PC-3 (cell line): Measurements from ENCODE around the gene ZNF354C. TPM values are rescaled to one million over a fixed set of nuclear protein-coding genes. Genes with fewer than 3 reads are reported as not detected.

ENCODE experiments used
- ATAC-seq: fragments of 200-7000 bp; cut with Tn5 transposase; 2 replicates; pipeline ENCODE4 v1.9.1; 2020; ENCODE audit warnings: mild to moderate bottlenecking, moderate library complexity
- BruUV-seq: library from RNA; stranded (reverse); fragments of 400-500 nt; replicated peaks from 2 replicates; lab custom pipeline; 2021; lab: Mats Ljungman, UMichigan
- CTCF ChIA-PET: fragments of 300-600 bp; sonication (Branson Sonifier 250); formaldehyde crosslinking; loops from one replicate; lab custom pipeline; 2022; ENCODE audit warnings: antibody characterized with exemption; lab: Charles Lee
- POLR2A ChIA-PET: fragments of 300-600 bp; sonication (Branson Sonifier 250); formaldehyde crosslinking; loops from one replicate; lab custom pipeline; 2022; ENCODE audit warnings: antibody characterized with exemption; ENCODE audit not compliant: unreplicated experiment; lab: Charles Lee
- DNase-seq: peaks from one replicate; pipeline ENCODE4 v3.0.0-alpha.2; 2015
- H2AFZ ChIP-seq: fragments of 300-600 bp; sonication (generic); 2 replicates; pipeline ENCODE4 v1.6.0; 2016; ENCODE audit warnings: antibody characterized with exemption, low read length
- H3F3A ChIP-seq: fragments of 300-600 bp; sonication (generic); one replicate; pipeline ENCODE4 v1.6.0; 2017; ENCODE audit warnings: antibody characterized with exemption, low read length, control low read depth, mild to moderate bottlenecking; ENCODE audit not compliant: unreplicated experiment
- H3K27ac ChIP-seq: fragments of 300-600 bp; sonication (generic); 2 replicates; pipeline ENCODE4 v1.5.1; 2016; ENCODE audit warnings: mild to moderate bottlenecking, low read length
- H3K27me3 ChIP-seq: fragments of 300-600 bp; sonication (generic); 2 replicates; pipeline ENCODE4 v1.6.1; 2016; ENCODE audit warnings: low read length, mixed read lengths
- H3K36me3 ChIP-seq: fragments of 300-600 bp; sonication (generic); 2 replicates; pipeline ENCODE4 v1.6.1; 2016; ENCODE audit warnings: low read depth, mixed run types, low read length, mixed read lengths
- H3K4me1 ChIP-seq: fragments of 300-600 bp; sonication (generic); 2 replicates; pipeline ENCODE4 v1.5.1; 2016; ENCODE audit warnings: low read length; ENCODE audit not compliant: insufficient read depth
- H3K4me2 ChIP-seq: fragments of 300-600 bp; sonication (generic); 2 replicates; pipeline ENCODE4 v1.6.0; 2016; ENCODE audit warnings: low read length
- H3K4me3 ChIP-seq: fragments of 300-600 bp; sonication (generic); 2 replicates; pipeline ENCODE4 v1.5.1; 2016; ENCODE audit warnings: mild to moderate bottlenecking, low read length, mixed read lengths
- H3K79me2 ChIP-seq: fragments of 300-600 bp; sonication (generic); 2 replicates; pipeline ENCODE4 v1.6.1; 2017; ENCODE audit warnings: low read length, mixed read lengths
- H3K9ac ChIP-seq: fragments of 300-600 bp; sonication (generic); 2 replicates; pipeline ENCODE4 v1.6.0; 2016; ENCODE audit warnings: mild to moderate bottlenecking, low read length
- H3K9me2 ChIP-seq: fragments of 300-600 bp; sonication (generic); replicated peaks from 2 replicates; pipeline ENCODE4 v1.6.1; 2016; ENCODE audit warnings: mixed run types, low read length, mixed read lengths
- H3K9me3 ChIP-seq: fragments of 300-600 bp; sonication (generic); 2 replicates; pipeline ENCODE4 v1.6.1; 2016; ENCODE audit warnings: low read length, mixed read lengths
- H4K20me1 ChIP-seq: fragments of 300-600 bp; sonication (generic); 2 replicates; pipeline ENCODE4 v1.6.1; 2016; ENCODE audit warnings: low read length, mixed read lengths
- EZH2 ChIP-seq: fragments of 300-600 bp; sonication (generic); IDR thresholded peaks from one replicate; pipeline ENCODE4 v1.6.1; 2017; ENCODE audit warnings: antibody characterized with exemption, mild to moderate bottlenecking, low read length; ENCODE audit not compliant: unreplicated experiment
- EZH2phosphoT487 ChIP-seq: fragments of 300-600 bp; sonication (generic); IDR thresholded peaks from 2 replicates; pipeline ENCODE4 v1.6.1; 2018; ENCODE audit warnings: mild to moderate bottlenecking, antibody characterized with exemption, low read length, borderline replicate concordance
- intact Hi-C: fragments of 100-400 bp; cut with micrococcal nuclease; formaldehyde crosslinking; loops from 2 replicates; pipeline ENCODE4 v1.9.0; 2023
- total RNA-seq: library from RNA; depleted of rRNA; stranded (reverse); fragments of >200 nt; gene quantifications from 2 replicates; pipeline ENCODE4 v1.2.3, GENCODE V29; 2014
- TF ChIP-seq, protein P1 (sequence below): fragments of 300-600 bp; sonication (generic); conservative IDR thresholded peaks from 2 replicates; pipeline ENCODE4 v1.5.1; 2017; ENCODE audit warnings: antibody characterized with exemption, low read depth, mild to moderate bottlenecking, low read length

Gene ZNF354C
- total RNA-seq, 1 experiment from 2014 or later, result not detected

DNA sequence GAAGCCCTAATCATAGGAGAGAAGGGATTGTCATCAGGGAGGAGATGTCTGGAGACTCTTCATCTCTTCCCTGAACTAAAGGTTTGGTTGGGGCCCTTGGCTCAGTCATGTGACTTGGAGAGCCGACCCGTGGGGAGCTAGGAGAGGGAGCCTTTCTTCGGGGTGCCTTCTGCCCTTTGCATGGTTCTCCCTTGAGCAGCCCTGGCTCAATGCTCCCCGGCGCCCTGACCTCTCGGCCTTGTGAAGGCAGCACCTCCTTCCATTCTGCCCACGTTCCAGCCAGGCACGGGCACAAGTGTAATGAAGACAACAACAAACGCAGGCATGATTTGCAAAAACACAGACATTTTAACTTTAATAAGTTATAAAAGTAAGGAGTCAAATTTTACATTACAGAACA lies 50.4 kb downstream of the ZNF354C start:
- ATAC-seq (no peak), DNase-seq (no peak)
- H2AFZ ChIP-seq, result no peak overlapping the region
- no peak overlapping the region for H3K4me3 ChIP-seq
- no TSS peak for BruUV-seq
- H3K27me3 ChIP-seq, result no peaks in the 10 kb centered on the region
- TF ChIP-seq EZH2phosphoT487, result no peak
- TF ChIP-seq, protein P1, sequence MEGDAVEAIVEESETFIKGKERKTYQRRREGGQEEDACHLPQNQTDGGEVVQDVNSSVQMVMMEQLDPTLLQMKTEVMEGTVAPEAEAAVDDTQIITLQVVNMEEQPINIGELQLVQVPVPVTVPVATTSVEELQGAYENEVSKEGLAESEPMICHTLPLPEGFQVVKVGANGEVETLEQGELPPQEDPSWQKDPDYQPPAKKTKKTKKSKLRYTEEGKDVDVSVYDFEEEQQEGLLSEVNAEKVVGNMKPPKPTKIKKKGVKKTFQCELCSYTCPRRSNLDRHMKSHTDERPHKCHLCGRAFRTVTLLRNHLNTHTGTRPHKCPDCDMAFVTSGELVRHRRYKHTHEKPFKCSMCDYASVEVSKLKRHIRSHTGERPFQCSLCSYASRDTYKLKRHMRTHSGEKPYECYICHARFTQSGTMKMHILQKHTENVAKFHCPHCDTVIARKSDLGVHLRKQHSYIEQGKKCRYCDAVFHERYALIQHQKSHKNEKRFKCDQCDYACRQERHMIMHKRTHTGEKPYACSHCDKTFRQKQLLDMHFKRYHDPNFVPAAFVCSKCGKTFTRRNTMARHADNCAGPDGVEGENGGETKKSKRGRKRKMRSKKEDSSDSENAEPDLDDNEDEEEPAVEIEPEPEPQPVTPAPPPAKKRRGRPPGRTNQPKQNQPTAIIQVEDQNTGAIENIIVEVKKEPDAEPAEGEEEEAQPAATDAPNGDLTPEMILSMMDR, result no peak
- H3K36me3 ChIP-seq, result no peaks in the 10 kb centered on the region
- H4K20me1 ChIP-seq, result no peaks in the 10 kb centered on the region
- POLR2A ChIA-PET, result no interaction called here
- CTCF ChIA-PET, result no interaction called here
- H3K79me2 ChIP-seq, result no peaks in the 10 kb centered on the region
- H3K9me3 ChIP-seq, result no peaks in the 10 kb centered on the region
- H3K4me1 ChIP-seq, result no peaks in the 10 kb centered on the region
- no peak overlapping the region for H3K27ac ChIP-seq
- H3K4me2 ChIP-seq, result no peak overlapping the region
- intact Hi-C loops, result no loop called here
- H3F3A ChIP-seq, result no peaks in the 10 kb centered on the region
- H3K9ac ChIP-seq, result no peak overlapping the region
- H3K9me2 ChIP-seq, result no peaks in the 10 kb centered on the region

DNA sequence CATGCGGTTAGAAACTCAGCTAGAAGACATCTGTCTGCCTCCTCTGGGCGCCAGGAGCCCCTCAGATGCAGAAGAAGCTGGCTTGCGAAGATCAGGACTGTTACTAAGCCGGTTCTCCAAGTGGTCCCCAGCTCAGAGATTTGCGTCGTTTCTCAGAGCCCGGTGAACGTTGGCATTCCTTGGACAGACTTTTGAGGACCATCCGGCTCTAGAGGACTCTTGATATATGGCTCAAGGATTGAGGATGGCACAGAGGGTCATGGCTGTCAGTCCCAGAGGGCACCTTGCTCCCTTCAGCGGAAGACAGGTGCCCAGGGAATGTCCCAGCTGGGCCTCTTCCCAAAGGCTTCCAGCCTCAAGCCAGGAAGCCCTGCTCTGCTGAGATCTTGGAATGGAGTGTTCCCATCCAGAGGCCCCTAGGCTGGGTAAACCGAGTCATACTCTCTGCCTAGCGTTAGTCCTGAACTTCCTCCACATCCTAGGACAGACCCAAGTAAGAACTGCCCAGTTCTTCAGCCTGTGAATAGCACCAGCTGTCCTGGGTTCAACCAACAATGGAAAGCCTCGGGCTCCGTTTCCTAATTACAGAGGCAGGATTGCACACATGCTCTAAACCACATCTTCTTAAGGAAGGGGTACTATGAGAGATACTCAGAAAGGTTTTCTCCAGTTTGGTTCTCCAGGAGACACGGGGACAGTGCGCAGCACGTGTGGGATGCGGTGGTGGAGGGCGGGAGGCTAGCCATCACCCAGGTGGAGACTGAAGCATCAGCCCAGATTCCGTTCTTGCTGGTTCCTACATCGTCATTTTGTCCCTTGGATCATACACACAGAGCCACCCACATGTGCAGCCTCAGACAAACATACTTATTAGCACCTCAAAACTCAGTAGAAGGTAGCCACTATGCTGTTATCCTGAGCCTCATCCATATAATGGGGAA lies 51.4 kb downstream of the ZNF354C start:
- H4K20me1 ChIP-seq, result no peaks in the 10 kb centered on the region
- H3K9ac ChIP-seq, result no peak overlapping the region
- H3K4me2 ChIP-seq, result no peak overlapping the region
- no peaks in the 10 kb centered on the region for H3K4me1 ChIP-seq
- ChIA-PET POLR2A (no interaction called here), CTCF (no interaction called here)
- H3F3A ChIP-seq, result no peaks in the 10 kb centered on the region
- intact Hi-C loops, result no loop called here
- no peak overlapping the region for H3K4me3 ChIP-seq
- H3K27ac ChIP-seq, result no peak overlapping the region
- H3K9me3 ChIP-seq, result no peaks in the 10 kb centered on the region
- H2AFZ ChIP-seq, result no peak overlapping the region
- H3K36me3 ChIP-seq, result no peaks in the 10 kb centered on the region
- TF ChIP-seq EZH2 (no peak), EZH2phosphoT487 (no peak)
- TF ChIP-seq, protein P1, result no peak
- no TSS peak for BruUV-seq
- DNase-seq (no peak), ATAC-seq (no peak)
- no peaks in the 10 kb centered on the region for H3K27me3 ChIP-seq
- H3K9me2 ChIP-seq, result no peaks in the 10 kb centered on the region
- H3K79me2 ChIP-seq, result no peaks in the 10 kb centered on the region

DNA sequence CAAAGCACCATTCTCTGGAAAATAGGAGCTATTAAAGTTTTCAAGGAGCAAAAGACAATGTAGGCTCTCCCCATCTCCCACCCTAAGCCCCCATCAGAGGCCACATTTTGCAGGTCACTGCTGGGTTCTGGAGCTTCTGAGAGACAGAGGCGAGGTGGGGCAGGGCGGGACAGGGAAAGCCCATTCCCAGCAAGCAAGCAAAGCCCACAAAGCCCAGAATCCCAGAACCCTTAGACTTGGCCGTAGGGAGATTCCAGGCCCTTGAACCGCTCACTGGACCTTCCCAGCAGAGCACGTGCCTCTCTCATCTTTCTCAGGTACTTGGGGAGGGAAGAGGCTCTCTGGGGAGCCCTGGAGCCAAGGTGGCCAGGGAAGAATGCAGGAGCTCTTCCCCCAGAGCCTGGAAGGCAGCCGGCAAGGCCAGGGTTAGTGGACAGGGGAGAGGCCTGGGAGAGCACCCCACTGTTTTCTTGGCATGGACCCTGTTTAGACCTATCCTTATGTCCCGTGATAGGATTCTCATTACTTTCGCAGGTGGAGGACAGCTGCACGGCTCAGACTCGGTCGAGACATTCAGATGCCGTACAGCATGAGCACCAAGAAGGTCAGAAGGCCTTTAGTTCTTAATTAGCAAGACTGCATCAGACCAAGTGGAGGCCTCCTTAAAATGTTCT lies 52.4 kb downstream of the ZNF354C start:
- no peak overlapping the region for H3K9ac ChIP-seq
- H3F3A ChIP-seq, result no peaks in the 10 kb centered on the region
- H3K79me2 ChIP-seq, result no peaks in the 10 kb centered on the region
- H3K27me3 ChIP-seq, result no peaks in the 10 kb centered on the region
- no peak overlapping the region for H3K4me3 ChIP-seq
- no peak overlapping the region for H3K27ac ChIP-seq
- POLR2A ChIA-PET, result no interaction called here
- TF ChIP-seq EZH2phosphoT487 (no peak), EZH2 (no peak)
- TF ChIP-seq, protein P1, result no peak
- no peak overlapping the region for H2AFZ ChIP-seq
- no peaks in the 10 kb centered on the region for H3K9me3 ChIP-seq
- H3K36me3 ChIP-seq, result no peaks in the 10 kb centered on the region
- no peaks in the 10 kb centered on the region for H4K20me1 ChIP-seq
- H3K9me2 ChIP-seq, result no peaks in the 10 kb centered on the region
- CTCF ChIA-PET, result no interaction called here
- ATAC-seq (no peak), DNase-seq (no peak)
- BruUV-seq, result no TSS peak
- intact Hi-C loops, result no loop called here
- no peak overlapping the region for H3K4me2 ChIP-seq
- no peaks in the 10 kb centered on the region for H3K4me1 ChIP-seq
